Body of pancreas (tissue), 4 donors: ENCODE data around the gene FBN2.

Experiments used
- CTCF ChIP-seq, 7 experiments: fragments of 450-650 bp in 4 of 7; fragments of 200-600 bp in 3 of 7; sonication (generic) in 3 of 7; IDR thresholded peaks; one replicate each; pipeline ENCODE4 v1.5.1; 2016 to 2019; ENCODE audit warnings: antibody characterized with exemption in 7 of 7
- POLR2A ChIP-seq, 3 donors: fragments of 450-650 bp; IDR thresholded peaks; one replicate each; pipeline ENCODE4 v1.6.1; 2016; ENCODE audit warnings: antibody characterized with exemption in 3 of 3, mild to moderate bottlenecking in 2 of 3

GRCh38 chr5:128243958-128244582 is 294.0 kb downstream of the FBN2 start:
- TF ChIP-seq POLR2A (IDR thresholded peaks at IDR 0.05) = no peak
- TF ChIP-seq CTCF (IDR thresholded peaks at IDR 0.05) = no peak
